HEK293 (cell line): ENCODE data around the gene RPS27.

Experiments used
- GFI1B ChIP-seq: fragments of 450-650 bp; formaldehyde crosslinking; IDR thresholded peaks from 2 replicates; pipeline ENCODE4 v1.5.1; 2016; ENCODE audit warnings: missing biosample characterization, missing genetic modification characterization
- GLI4 ChIP-seq: fragments of 450-650 bp; formaldehyde crosslinking; IDR thresholded peaks from 2 replicates; pipeline ENCODE4 v1.5.1; 2016; ENCODE audit warnings: missing biosample characterization, missing genetic modification characterization
- IKZF3 ChIP-seq: fragments of 450-650 bp; IDR thresholded peaks from 2 replicates; pipeline ENCODE4 v1.5.0; 2018; ENCODE audit warnings: missing biosample characterization, mild to moderate bottlenecking, missing genetic modification characterization, moderate library complexity
- KLF1 ChIP-seq: fragments of 450-650 bp; formaldehyde crosslinking; IDR thresholded peaks from 2 replicates; pipeline ENCODE4 v1.5.1; 2016; ENCODE audit warnings: missing biosample characterization, missing genetic modification characterization
- KLF7 ChIP-seq: fragments of 450-650 bp; formaldehyde crosslinking; IDR thresholded peaks from 2 replicates; pipeline ENCODE4 v1.5.1; 2016; ENCODE audit warnings: missing biosample characterization, missing genetic modification characterization, borderline replicate concordance
- YY1 ChIP-seq: fragments of 450-650 bp; formaldehyde crosslinking; IDR thresholded peaks from 2 replicates; pipeline ENCODE4 v1.5.1; 2018; ENCODE audit warnings: missing biosample characterization, missing genetic modification characterization
- YY2 ChIP-seq: fragments of 450-650 bp; formaldehyde crosslinking; IDR thresholded peaks from 2 replicates; pipeline ENCODE4 v1.5.1; 2016; ENCODE audit warnings: missing biosample characterization, missing genetic modification characterization
- ZNF114 ChIP-seq: fragments of 450-650 bp; formaldehyde crosslinking; IDR thresholded peaks from 2 replicates; pipeline ENCODE4 v1.5.0; 2017; ENCODE audit warnings: missing biosample characterization, missing genetic modification characterization
- ZNF133 ChIP-seq: fragments of 450-650 bp; formaldehyde crosslinking; IDR thresholded peaks from 2 replicates; pipeline ENCODE4 v1.5.1; 2016; ENCODE audit warnings: missing biosample characterization, missing genetic modification characterization
- ZNF184 ChIP-seq: fragments of 450-650 bp; IDR thresholded peaks from 2 replicates; pipeline ENCODE4 v1.5.1; 2018; ENCODE audit warnings: missing biosample characterization, mild to moderate bottlenecking, missing genetic modification characterization
- ZNF214 ChIP-seq: fragments of 450-650 bp; formaldehyde crosslinking; IDR thresholded peaks from 2 replicates; pipeline ENCODE4 v1.5.1; 2017; ENCODE audit warnings: missing biosample characterization, mild to moderate bottlenecking, missing genetic modification characterization, borderline replicate concordance
- ZNF221 ChIP-seq: fragments of 450-650 bp; formaldehyde crosslinking; IDR thresholded peaks from 2 replicates; pipeline ENCODE4 v1.5.1; 2017; ENCODE audit warnings: missing biosample characterization, missing genetic modification characterization, borderline replicate concordance
- ZNF302 ChIP-seq: fragments of 450-650 bp; formaldehyde crosslinking; IDR thresholded peaks from 2 replicates; pipeline ENCODE4 v1.5.1; 2016; ENCODE audit warnings: missing biosample characterization, missing genetic modification characterization, low read depth
- ZNF354C ChIP-seq: fragments of 450-650 bp; formaldehyde crosslinking; IDR thresholded peaks from 2 replicates; pipeline ENCODE4 v1.5.1; 2016; ENCODE audit warnings: missing biosample characterization, missing genetic modification characterization, low read depth, borderline replicate concordance
- ZNF561 ChIP-seq: fragments of 450-650 bp; IDR thresholded peaks from 2 replicates; pipeline ENCODE4 v1.5.1; 2018; ENCODE audit warnings: missing biosample characterization, missing genetic modification characterization, borderline replicate concordance
- ZNF600 ChIP-seq: fragments of 450-650 bp; formaldehyde crosslinking; IDR thresholded peaks from 2 replicates; pipeline ENCODE4 v1.5.1; 2016; ENCODE audit warnings: missing biosample characterization, missing genetic modification characterization
- ZNF623 ChIP-seq: fragments of 450-650 bp; formaldehyde crosslinking; IDR thresholded peaks from 2 replicates; pipeline ENCODE4 v1.5.1; 2016; ENCODE audit warnings: missing biosample characterization, missing genetic modification characterization
- ZNF660 ChIP-seq: fragments of 450-650 bp; IDR thresholded peaks from 2 replicates; pipeline ENCODE4 v1.5.1; 2018; ENCODE audit warnings: missing biosample characterization, mild to moderate bottlenecking, missing genetic modification characterization
- ZNF670 ChIP-seq: fragments of 450-650 bp; formaldehyde crosslinking; IDR thresholded peaks from 2 replicates; pipeline ENCODE4 v1.5.1; 2016; ENCODE audit warnings: missing biosample characterization, missing genetic modification characterization, low read depth
- ZNF747 ChIP-seq: fragments of 450-650 bp; formaldehyde crosslinking; IDR thresholded peaks from 2 replicates; pipeline ENCODE4 v1.5.1; 2016; ENCODE audit warnings: missing biosample characterization, missing genetic modification characterization
- ZNF768 ChIP-seq: fragments of 450-650 bp; formaldehyde crosslinking; IDR thresholded peaks from 2 replicates; pipeline ENCODE4 v1.5.1; 2018; ENCODE audit warnings: missing biosample characterization, mild to moderate bottlenecking, missing genetic modification characterization
- ZXDB ChIP-seq: fragments of 450-650 bp; formaldehyde crosslinking; IDR thresholded peaks from 2 replicates; pipeline ENCODE4 v1.5.1; 2016; ENCODE audit warnings: missing biosample characterization, missing genetic modification characterization
- TF ChIP-seq, protein P1 (sequence below): fragments of 450-650 bp; formaldehyde crosslinking; IDR thresholded peaks from 2 replicates; pipeline ENCODE4 v1.5.1; 2017; ENCODE audit warnings: missing biosample characterization, missing genetic modification characterization
- TF ChIP-seq, protein P2 (sequence below): fragments of 450-650 bp; formaldehyde crosslinking; IDR thresholded peaks from 2 replicates; pipeline ENCODE4 v1.5.1; 2016; ENCODE audit warnings: missing biosample characterization, missing genetic modification characterization
- TF ChIP-seq, protein P3 (sequence below): fragments of 450-650 bp; formaldehyde crosslinking; IDR thresholded peaks from 2 replicates; pipeline ENCODE4 v1.5.1; 2017; ENCODE audit warnings: missing biosample characterization, missing genetic modification characterization
- TF ChIP-seq, protein P4 (sequence below): fragments of 450-650 bp; formaldehyde crosslinking; IDR thresholded peaks from 2 replicates; pipeline ENCODE4 v1.5.1; 2016; ENCODE audit warnings: missing biosample characterization, missing genetic modification characterization
- TF ChIP-seq, protein P5 (sequence below): fragments of 450-650 bp; formaldehyde crosslinking; IDR thresholded peaks from 2 replicates; pipeline ENCODE4 v1.5.1; 2016; ENCODE audit warnings: missing biosample characterization, missing genetic modification characterization
- TF ChIP-seq, protein P6 (sequence below): fragments of 450-650 bp; formaldehyde crosslinking; IDR thresholded peaks from 2 replicates; pipeline ENCODE4 v1.5.1; 2016; ENCODE audit warnings: missing biosample characterization, missing genetic modification characterization

Gene RPS27

DNA sequence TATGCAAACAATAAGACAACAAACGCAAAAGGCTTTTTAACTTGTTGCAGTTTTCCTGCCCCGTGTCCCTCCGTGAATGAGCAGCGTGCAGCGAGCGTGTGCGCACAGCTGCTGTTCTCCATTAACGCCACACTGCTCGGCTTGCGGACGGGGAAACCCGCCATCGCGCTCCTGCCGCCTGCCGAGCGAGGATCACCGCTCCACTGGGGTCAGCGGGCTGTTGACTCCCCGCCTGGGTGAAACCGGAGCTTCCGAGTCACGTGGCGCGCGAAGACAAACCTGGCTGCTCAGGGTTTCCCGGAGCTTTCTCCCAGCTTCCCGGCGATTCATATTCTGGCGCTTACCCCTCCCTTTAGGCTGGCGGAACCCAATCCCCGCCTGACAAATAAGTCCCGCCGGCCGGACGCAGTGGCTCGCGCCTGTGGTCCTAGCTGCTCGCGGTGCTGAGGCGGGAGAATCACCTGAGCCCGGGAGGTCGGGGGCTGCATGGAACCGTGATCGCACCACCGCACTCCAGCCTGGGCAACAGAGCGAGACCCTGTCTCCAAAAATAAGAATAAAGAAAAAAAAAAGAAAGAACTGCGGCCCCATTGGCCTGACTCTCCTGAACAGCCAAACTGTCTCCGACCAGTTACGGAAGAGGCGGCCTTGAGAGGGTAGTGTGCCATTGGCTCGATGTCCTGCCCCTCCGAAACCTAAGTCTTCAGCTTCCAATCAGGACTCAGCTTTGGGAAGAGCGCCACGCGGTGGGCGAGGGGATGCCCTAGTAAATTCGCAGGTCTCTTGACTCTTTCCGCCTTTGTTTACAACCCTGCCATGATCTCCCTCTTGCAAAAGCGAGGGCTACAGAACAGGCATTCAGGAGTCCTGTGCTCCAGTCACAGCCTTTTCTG, 23.2 kb upstream of the RPS27 start, which contains the start of gene CREB3L4 (continued):
- TF ChIP-seq, protein P1, sequence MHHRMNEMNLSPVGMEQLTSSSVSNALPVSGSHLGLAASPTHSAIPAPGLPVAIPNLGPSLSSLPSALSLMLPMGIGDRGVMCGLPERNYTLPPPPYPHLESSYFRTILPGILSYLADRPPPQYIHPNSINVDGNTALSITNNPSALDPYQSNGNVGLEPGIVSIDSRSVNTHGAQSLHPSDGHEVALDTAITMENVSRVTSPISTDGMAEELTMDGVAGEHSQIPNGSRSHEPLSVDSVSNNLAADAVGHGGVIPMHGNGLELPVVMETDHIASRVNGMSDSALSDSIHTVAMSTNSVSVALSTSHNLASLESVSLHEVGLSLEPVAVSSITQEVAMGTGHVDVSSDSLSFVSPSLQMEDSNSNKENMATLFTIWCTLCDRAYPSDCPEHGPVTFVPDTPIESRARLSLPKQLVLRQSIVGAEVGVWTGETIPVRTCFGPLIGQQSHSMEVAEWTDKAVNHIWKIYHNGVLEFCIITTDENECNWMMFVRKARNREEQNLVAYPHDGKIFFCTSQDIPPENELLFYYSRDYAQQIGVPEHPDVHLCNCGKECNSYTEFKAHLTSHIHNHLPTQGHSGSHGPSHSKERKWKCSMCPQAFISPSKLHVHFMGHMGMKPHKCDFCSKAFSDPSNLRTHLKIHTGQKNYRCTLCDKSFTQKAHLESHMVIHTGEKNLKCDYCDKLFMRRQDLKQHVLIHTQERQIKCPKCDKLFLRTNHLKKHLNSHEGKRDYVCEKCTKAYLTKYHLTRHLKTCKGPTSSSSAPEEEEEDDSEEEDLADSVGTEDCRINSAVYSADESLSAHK (tag by site-specific recombination) = 0 out of 2 replicates have a peak, but pooled peaks have one; percentile 21
- TF ChIP-seq ZNF114 (tag by site-specific recombination) (no peak), ZNF214 (no peak), GFI1B (tag by site-specific recombination) (no peak), ZNF660 (tag by site-specific recombination) (peak; percentile 88), YY2 (peak; percentile 65), ZNF354C (tag by site-specific recombination) (no peak), ZNF133 (tag by site-specific recombination) (no peak), KLF1 (tag by site-specific recombination) (no peak), ZNF600 (tag by site-specific recombination) (peak; percentile 97), ZNF221 (tag by site-specific recombination) (no peak), ZNF623 (tag by site-specific recombination) (no peak; the same call in 1 of the 2 replicates), ZNF768 (tag by site-specific recombination) (no peak; the same call in 1 of the 2 replicates), ZXDB (tag by site-specific recombination) (peak; percentile 97), ZNF670 (tag by site-specific recombination) (no peak), YY1 (tag by site-specific recombination) (peak; percentile 84), GLI4 (tag by site-specific recombination) (no peak; the same call in 1 of the 2 replicates), ZNF302 (tag by site-specific recombination) (no peak), ZNF184 (tag by site-specific recombination) (no peak; the same call in 1 of the 2 replicates), ZNF747 (tag by site-specific recombination) (no peak), KLF7 (tag by site-specific recombination) (0 out of 2 replicates have a peak, but pooled peaks have one; percentile 36), IKZF3 (peak; percentile 100), ZNF561 (peak; percentile 89)
- TF ChIP-seq, protein P2, sequence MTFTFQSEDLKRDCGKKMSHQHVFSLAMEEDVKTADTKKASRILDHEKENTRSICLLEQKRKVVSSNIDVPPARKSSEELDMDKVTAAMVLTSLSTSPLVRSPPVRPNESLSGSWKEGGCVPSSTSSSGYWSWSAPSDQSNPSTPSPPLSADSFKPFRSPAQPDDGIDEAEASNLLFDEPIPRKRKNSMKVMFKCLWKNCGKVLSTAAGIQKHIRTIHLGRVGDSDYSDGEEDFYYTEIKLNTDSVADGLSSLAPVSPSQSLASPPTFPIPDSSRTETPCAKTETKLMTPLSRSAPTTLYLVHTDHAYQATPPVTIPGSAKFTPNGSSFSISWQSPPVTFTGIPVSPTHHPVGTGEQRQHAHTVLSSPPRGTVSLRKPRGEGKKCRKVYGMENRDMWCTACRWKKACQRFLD (tag by site-specific recombination) = no peak
- TF ChIP-seq, protein P3, sequence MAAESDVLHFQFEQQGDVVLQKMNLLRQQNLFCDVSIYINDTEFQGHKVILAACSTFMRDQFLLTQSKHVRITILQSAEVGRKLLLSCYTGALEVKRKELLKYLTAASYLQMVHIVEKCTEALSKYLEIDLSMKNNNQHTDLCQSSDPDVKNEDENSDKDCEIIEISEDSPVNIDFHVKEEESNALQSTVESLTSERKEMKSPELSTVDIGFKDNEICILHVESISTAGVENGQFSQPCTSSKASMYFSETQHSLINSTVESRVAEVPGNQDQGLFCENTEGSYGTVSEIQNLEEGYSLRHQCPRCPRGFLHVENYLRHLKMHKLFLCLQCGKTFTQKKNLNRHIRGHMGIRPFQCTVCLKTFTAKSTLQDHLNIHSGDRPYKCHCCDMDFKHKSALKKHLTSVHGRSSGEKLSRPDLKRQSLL (tag by site-specific recombination) = peak; percentile 75
- TF ChIP-seq, protein P4, sequence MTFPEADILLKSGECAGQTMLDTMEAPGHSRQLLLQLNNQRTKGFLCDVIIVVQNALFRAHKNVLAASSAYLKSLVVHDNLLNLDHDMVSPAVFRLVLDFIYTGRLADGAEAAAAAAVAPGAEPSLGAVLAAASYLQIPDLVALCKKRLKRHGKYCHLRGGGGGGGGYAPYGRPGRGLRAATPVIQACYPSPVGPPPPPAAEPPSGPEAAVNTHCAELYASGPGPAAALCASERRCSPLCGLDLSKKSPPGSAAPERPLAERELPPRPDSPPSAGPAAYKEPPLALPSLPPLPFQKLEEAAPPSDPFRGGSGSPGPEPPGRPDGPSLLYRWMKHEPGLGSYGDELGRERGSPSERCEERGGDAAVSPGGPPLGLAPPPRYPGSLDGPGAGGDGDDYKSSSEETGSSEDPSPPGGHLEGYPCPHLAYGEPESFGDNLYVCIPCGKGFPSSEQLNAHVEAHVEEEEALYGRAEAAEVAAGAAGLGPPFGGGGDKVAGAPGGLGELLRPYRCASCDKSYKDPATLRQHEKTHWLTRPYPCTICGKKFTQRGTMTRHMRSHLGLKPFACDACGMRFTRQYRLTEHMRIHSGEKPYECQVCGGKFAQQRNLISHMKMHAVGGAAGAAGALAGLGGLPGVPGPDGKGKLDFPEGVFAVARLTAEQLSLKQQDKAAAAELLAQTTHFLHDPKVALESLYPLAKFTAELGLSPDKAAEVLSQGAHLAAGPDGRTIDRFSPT (tag by site-specific recombination) = peak; percentile 79
- TF ChIP-seq, protein P5, sequence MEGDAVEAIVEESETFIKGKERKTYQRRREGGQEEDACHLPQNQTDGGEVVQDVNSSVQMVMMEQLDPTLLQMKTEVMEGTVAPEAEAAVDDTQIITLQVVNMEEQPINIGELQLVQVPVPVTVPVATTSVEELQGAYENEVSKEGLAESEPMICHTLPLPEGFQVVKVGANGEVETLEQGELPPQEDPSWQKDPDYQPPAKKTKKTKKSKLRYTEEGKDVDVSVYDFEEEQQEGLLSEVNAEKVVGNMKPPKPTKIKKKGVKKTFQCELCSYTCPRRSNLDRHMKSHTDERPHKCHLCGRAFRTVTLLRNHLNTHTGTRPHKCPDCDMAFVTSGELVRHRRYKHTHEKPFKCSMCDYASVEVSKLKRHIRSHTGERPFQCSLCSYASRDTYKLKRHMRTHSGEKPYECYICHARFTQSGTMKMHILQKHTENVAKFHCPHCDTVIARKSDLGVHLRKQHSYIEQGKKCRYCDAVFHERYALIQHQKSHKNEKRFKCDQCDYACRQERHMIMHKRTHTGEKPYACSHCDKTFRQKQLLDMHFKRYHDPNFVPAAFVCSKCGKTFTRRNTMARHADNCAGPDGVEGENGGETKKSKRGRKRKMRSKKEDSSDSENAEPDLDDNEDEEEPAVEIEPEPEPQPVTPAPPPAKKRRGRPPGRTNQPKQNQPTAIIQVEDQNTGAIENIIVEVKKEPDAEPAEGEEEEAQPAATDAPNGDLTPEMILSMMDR = peak; percentile 97
- TF ChIP-seq, protein P6, sequence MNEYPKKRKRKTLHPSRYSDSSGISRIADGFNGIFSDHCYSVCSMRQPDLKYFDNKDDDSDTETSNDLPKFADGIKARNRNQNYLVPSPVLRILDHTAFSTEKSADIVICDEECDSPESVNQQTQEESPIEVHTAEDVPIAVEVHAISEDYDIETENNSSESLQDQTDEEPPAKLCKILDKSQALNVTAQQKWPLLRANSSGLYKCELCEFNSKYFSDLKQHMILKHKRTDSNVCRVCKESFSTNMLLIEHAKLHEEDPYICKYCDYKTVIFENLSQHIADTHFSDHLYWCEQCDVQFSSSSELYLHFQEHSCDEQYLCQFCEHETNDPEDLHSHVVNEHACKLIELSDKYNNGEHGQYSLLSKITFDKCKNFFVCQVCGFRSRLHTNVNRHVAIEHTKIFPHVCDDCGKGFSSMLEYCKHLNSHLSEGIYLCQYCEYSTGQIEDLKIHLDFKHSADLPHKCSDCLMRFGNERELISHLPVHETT = no peak
